Hindlimb muscle (tissue), 1 donor: ENCODE results near the gene OR1J1. TPM values are rescaled to one million over a fixed set of nuclear protein-coding genes. Genes with fewer than 3 reads are reported as not detected.

Source experiments
- DNase-seq: peaks from one replicate; pipeline ENCODE4 v3.0.0-alpha.2; 2013
- polyA plus RNA-seq: library from polyadenylated mRNA; unstranded; fragments of 120-200 nt; gene quantifications from one replicate; pipeline ENCODE4 v1.2.1, GENCODE V29; 2013; ENCODE audit not compliant: insufficient read length

The OR1J1 gene
- polyA plus RNA-seq, 1 donor: not detected

- no peak for DNase-seq
Measured at GRCh38 chr9:122445155-122445749, 32.5 kb downstream of the OR1J1 start.

DNA sequence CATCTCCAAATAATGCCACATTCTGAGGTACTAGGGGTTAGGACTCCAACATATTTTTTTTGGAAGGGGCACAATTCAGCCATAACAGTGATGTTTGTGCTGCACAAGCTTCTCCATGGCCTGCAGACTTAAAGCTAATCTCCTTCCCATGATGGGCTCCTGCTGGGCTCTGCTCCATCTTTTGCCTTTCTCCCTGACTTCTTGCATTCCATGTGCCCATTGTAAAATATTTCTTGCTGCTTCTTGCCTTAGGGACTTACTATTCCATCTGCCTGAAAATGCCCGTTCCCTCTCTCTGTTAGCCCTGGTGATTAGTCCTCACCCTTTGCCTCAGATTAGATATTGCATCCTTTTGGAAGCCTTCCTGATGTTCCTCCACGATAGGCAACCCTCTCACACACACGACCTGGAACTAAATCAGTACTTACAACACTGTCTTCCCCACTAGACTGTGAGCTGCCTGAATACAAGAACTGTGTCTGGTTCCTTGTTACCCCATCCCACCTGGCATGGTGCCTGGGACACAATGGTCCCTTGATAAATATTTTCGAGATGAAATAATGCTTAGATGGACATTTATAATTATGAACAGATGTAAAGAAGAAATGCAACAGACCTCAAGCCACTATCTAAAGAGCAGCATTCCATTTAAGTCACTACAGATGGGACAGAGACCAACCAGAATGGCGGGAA, 33.5 kb downstream of the OR1J1 start:
- no peak for DNase-seq

DNA sequence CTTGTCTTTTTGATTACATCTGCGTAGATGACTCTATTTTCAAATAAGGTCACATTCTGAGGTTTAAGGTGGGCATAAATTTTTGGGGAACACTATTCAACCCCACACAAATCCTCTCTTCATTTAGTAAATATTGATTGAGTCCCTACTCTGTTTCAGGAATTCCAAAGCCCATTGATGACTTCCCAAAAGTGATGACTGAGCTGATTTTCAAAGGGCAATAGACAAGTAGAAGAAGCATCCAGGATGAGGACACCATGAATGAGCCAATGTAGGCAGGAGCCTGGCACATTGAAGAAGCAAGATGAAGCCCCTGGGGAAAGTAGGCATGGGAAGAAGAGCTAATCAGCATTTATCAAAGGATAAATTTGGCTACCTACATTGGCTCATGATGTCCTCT, 35.2 kb downstream of the OR1J1 start:
- DNase-seq: no peak

Other genes starting within 250 kb of the OR1J1 start
- gene LHX6, start 249.0 kb downstream of the OR1J1 start, polyA plus RNA-seq: 7.7 TPM
- gene RBM18, start 213.1 kb downstream of the OR1J1 start, polyA plus RNA-seq: 30.9 TPM
- gene MRRF, start 213.0 kb downstream of the OR1J1 start, polyA plus RNA-seq: 26.7 TPM
- 4.7 TPM for gene PTGS1, start 106.9 kb downstream of the OR1J1 start, polyA plus RNA-seq
- not detected for gene OR1J2, start 32.9 kb upstream of the OR1J1 start, polyA plus RNA-seq
- gene OR1J4, start 41.2 kb upstream of the OR1J1 start, polyA plus RNA-seq: not detected
- gene OR1N1, start 49.4 kb upstream of the OR1J1 start, polyA plus RNA-seq: not detected
- gene OR1N2, start 75.2 kb upstream of the OR1J1 start, polyA plus RNA-seq: not detected
- 0.09 TPM for gene OR1L8, start 105.5 kb upstream of the OR1J1 start, polyA plus RNA-seq
- gene OR1Q1, start 136.8 kb upstream of the OR1J1 start, polyA plus RNA-seq: not detected
- not detected for gene OR1B1, start 179.7 kb upstream of the OR1J1 start, polyA plus RNA-seq
- not detected for gene OR1L1, start 183.8 kb upstream of the OR1J1 start, polyA plus RNA-seq
- not detected for gene OR1L3, start 197.2 kb upstream of the OR1J1 start, polyA plus RNA-seq
- not detected for gene OR1L4, start 246.1 kb upstream of the OR1J1 start, polyA plus RNA-seq